ENCODE results near the gene PLA2G4A. TPM values are rescaled to one million over a fixed set of nuclear protein-coding genes. Genes with fewer than 3 reads are reported as not detected.

Gene PLA2G4A
- total and polyA plus RNA-seq, 2 donors (not counting 3 experiments of a cell fraction or from before 2014, with no cell fraction given), result 8.2 to 13.3 TPM

DNA sequence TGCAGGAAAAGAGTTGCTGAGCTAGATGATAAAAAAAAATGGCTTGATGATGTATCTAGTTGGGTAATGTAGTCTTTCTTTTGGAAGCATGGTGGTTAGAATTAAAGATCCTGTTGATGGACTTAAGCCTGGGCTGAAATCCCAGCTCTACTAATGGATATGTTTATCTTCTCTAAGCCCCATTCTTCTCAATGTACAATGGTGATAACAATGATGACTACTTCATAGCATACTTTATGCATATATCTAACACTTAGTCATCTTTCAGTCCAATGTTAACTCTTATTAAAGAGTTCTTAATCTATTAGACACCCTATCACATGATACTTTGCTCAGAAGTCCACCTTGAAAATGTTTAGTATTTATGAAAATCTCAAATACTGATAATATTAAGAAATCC is 189.5 kb downstream of the PLA2G4A start:
- TF ChIP-seq POLR2AphosphoS5 (IDR thresholded peaks at IDR 0.05; ENCODE audit: insufficient read depth, low read depth, low read length) (no peak), GATA2 (IDR thresholded peaks at IDR 0.05; ENCODE audit: insufficient read depth, insufficient read length, low read depth, low read length) (no peak), POLR2A (IDR thresholded peaks at IDR 0.05; ENCODE audit: low read depth, low read length) (no peak), FOS (IDR thresholded peaks at IDR 0.05; ENCODE audit: borderline replicate concordance, insufficient read depth, low read length) (no peak), MYC (IDR thresholded peaks at IDR 0.05; ENCODE audit: low read depth, low read length) (no peak)
- no TSS peak for BruUV-seq (replicated peaks)

GRCh38 chr1:187027253-187027652 is 198.5 kb downstream of the PLA2G4A start:
- no peaks in the 10 kb centered on the region for H3K9me1 ChIP-seq (replicated peaks; ENCODE audit: control insufficient read depth, extremely low read depth, insufficient read depth, low read length)
- no peaks in the 10 kb centered on the region for H3K4me1 ChIP-seq (ENCODE audit: control insufficient read depth, extremely low read depth, insufficient read depth, low read length)
- no peak overlapping the region for H3K9ac ChIP-seq (replicated peaks; ENCODE audit: extremely low read depth, insufficient read depth, low read length)
- DNase-seq (ENCODE audit: low read depth, low spot score) (no peak), FAIRE-seq (no peak)
- CTCF ChIA-PET, result interaction anchor here (1.4 kb wide), 1 partner anchor 10 kb away, joined by 3 read pairs; no protein-coding TSS in a partner anchor
- H3K27ac ChIP-seq (ENCODE audit: insufficient read depth, low read depth, low read length), result no peak overlapping the region
- no peak for TF ChIP-seq MYC (IDR thresholded peaks at IDR 0.05; ENCODE audit: low read depth, low read length)
- no peak for TF ChIP-seq POLR2A (IDR thresholded peaks at IDR 0.05; ENCODE audit: low read depth, low read length)
- TF ChIP-seq, protein P1, sequence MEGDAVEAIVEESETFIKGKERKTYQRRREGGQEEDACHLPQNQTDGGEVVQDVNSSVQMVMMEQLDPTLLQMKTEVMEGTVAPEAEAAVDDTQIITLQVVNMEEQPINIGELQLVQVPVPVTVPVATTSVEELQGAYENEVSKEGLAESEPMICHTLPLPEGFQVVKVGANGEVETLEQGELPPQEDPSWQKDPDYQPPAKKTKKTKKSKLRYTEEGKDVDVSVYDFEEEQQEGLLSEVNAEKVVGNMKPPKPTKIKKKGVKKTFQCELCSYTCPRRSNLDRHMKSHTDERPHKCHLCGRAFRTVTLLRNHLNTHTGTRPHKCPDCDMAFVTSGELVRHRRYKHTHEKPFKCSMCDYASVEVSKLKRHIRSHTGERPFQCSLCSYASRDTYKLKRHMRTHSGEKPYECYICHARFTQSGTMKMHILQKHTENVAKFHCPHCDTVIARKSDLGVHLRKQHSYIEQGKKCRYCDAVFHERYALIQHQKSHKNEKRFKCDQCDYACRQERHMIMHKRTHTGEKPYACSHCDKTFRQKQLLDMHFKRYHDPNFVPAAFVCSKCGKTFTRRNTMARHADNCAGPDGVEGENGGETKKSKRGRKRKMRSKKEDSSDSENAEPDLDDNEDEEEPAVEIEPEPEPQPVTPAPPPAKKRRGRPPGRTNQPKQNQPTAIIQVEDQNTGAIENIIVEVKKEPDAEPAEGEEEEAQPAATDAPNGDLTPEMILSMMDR (IDR thresholded peaks at IDR 0.05; ENCODE audit: extremely low read depth in 1 of 2, insufficient read depth in 1 of 2, low read depth in 1 of 2, low read length in 2 of 2), result no peak
- TF ChIP-seq MAX (IDR thresholded peaks at IDR 0.05; ENCODE audit: insufficient read depth, insufficient read length), result no peak
- TF ChIP-seq POLR2AphosphoS5 (IDR thresholded peaks at IDR 0.05; ENCODE audit: insufficient read depth, low read depth, low read length), result no peak
- TF ChIP-seq JUN (IDR thresholded peaks at IDR 0.05; ENCODE audit: borderline replicate concordance, insufficient read depth, insufficient read length, low read depth), result no peak
- H3K79me2 ChIP-seq (ENCODE audit: control insufficient read depth, insufficient read depth, low read length), result no peaks in the 10 kb centered on the region
- intact Hi-C loops (cut with micrococcal nuclease) (no loop called here), dilution Hi-C loops (cut with MboI; ENCODE audit: extremely low pct_ligation_motif_present, low sequenced_read_pairs) (no loop called here)
- H3K9me3 ChIP-seq (replicated peaks; ENCODE audit: control insufficient read depth, insufficient read depth, low read length), result no peaks in the 10 kb centered on the region
- H2AFZ ChIP-seq (ENCODE audit: low read depth, low read length), result no peak overlapping the region
- no peaks in the 10 kb centered on the region for H4K20me1 ChIP-seq (replicated peaks; ENCODE audit: control insufficient read depth, extremely low read depth, insufficient read depth, low read length)
- no peak overlapping the region for H3K4me2 ChIP-seq (ENCODE audit: insufficient read depth, low read length)
- no peak overlapping the region for H3K4me3 ChIP-seq (replicated peaks in 1 of 3; ENCODE audit: insufficient read depth in 1 of 3, low read depth in 1 of 3, low read length in 3 of 3)
- no peaks in the 10 kb centered on the region for H3K27me3 ChIP-seq (ENCODE audit: control insufficient read depth in 2 of 2, insufficient read depth in 2 of 2, low read length in 2 of 2)
- no peaks in the 10 kb centered on the region for H3K36me3 ChIP-seq (ENCODE audit: control insufficient read depth in 2 of 2, extremely low read depth in 1 of 2, insufficient read depth in 2 of 2, low read length in 2 of 2)
- POLR2A ChIA-PET, result no interaction called here
- BruUV-seq (replicated peaks), result no TSS peak

More for the DNA sequence above, 189.5 kb downstream of the PLA2G4A start:
- intact Hi-C loops (cut with micrococcal nuclease) (no loop called here), dilution Hi-C loops (cut with MboI; ENCODE audit: extremely low pct_ligation_motif_present, low sequenced_read_pairs) (no loop called here)
- no peak overlapping the region for H3K9ac ChIP-seq (replicated peaks; ENCODE audit: extremely low read depth, insufficient read depth, low read length)
- H3K4me1 ChIP-seq (ENCODE audit: control insufficient read depth, extremely low read depth, insufficient read depth, low read length), result no peaks in the 10 kb centered on the region
- H3K27ac ChIP-seq (ENCODE audit: insufficient read depth, low read depth, low read length), result no peak overlapping the region
- DNase-seq (ENCODE audit: low read depth, low spot score) (no peak), FAIRE-seq (no peak)
- no peaks in the 10 kb centered on the region for H3K27me3 ChIP-seq (ENCODE audit: control insufficient read depth in 2 of 2, insufficient read depth in 2 of 2, low read length in 2 of 2)
- H4K20me1 ChIP-seq (replicated peaks; ENCODE audit: control insufficient read depth, extremely low read depth, insufficient read depth, low read length), result no peaks in the 10 kb centered on the region
- H3K79me2 ChIP-seq (ENCODE audit: control insufficient read depth, insufficient read depth, low read length), result no peaks in the 10 kb centered on the region
- no peak overlapping the region for H2AFZ ChIP-seq (ENCODE audit: low read depth, low read length)
- ChIA-PET CTCF (no interaction called here), POLR2A (no interaction called here)
- H3K4me3 ChIP-seq (replicated peaks in 1 of 3; ENCODE audit: insufficient read depth in 1 of 3, low read depth in 1 of 3, low read length in 3 of 3), result no peak overlapping the region
- no peaks in the 10 kb centered on the region for H3K9me3 ChIP-seq (replicated peaks; ENCODE audit: control insufficient read depth, insufficient read depth, low read length)
- no peak overlapping the region for H3K4me2 ChIP-seq (ENCODE audit: insufficient read depth, low read length)
- no peaks in the 10 kb centered on the region for H3K36me3 ChIP-seq (ENCODE audit: control insufficient read depth in 2 of 2, extremely low read depth in 1 of 2, insufficient read depth in 2 of 2, low read length in 2 of 2)
- no peaks in the 10 kb centered on the region for H3K9me1 ChIP-seq (replicated peaks; ENCODE audit: control insufficient read depth, extremely low read depth, insufficient read depth, low read length)
